K562 (cell line): ENCODE measurements around the gene SPTBN4. TPM values are rescaled to one million over a fixed set of nuclear protein-coding genes. Genes with fewer than 3 reads are reported as not detected.

Source experiments
- BCOR ChIP-seq: fragments of 450-650 bp; IDR thresholded peaks from 2 replicates; pipeline ENCODE4 v1.6.1; 2016
- GABPA ChIP-seq: fragments of 200-800 bp; sonication (Bioruptor generic); conservative IDR thresholded peaks from 2 replicates; pipeline ENCODE4 v1.6.1; 2016; ENCODE audit warnings: low read depth, missing genetic modification characterization, missing compliant biosample characterization
- GABPB1 ChIP-seq: sonication (generic); formaldehyde crosslinking; IDR thresholded peaks from 2 replicates; pipeline ENCODE4 v1.8.0; 2022; ENCODE audit warnings: mild to moderate bottlenecking, missing genetic modification reagents
- GATA2 ChIP-seq: sonication (generic); formaldehyde crosslinking; IDR thresholded peaks from 2 replicates; pipeline ENCODE4 v1.4.0; 2020; ENCODE audit warnings: mild to moderate bottlenecking, missing genetic modification reagents
- HDAC8 ChIP-seq: fragments of 450-650 bp; IDR thresholded peaks from 2 replicates; pipeline ENCODE4 v1.6.1; 2016; ENCODE audit warnings: mild to moderate bottlenecking, missing genetic modification characterization, moderate library complexity, missing compliant biosample characterization
- NR2F6 ChIP-seq: fragments of 450-650 bp; formaldehyde crosslinking; IDR thresholded peaks from 2 replicates; pipeline ENCODE4 v1.4.0; 2020; ENCODE audit warnings: mild to moderate bottlenecking
- RBM14 ChIP-seq: fragments of 200-400 bp; formaldehyde crosslinking; IDR thresholded peaks from 2 replicates; pipeline ENCODE4 v1.6.1; 2018; ENCODE audit warnings: low read depth, mild to moderate bottlenecking, low read length, moderate library complexity, borderline replicate concordance; ENCODE audit not compliant: insufficient read depth
- SMARCC2 ChIP-seq: fragments of 450-650 bp; IDR thresholded peaks from 2 replicates; pipeline ENCODE4 v1.6.1; 2017; ENCODE audit warnings: antibody characterized with exemption, moderate library complexity, mild to moderate bottlenecking, low read depth
- ZNF431 ChIP-seq: sonication (generic); formaldehyde crosslinking; IDR thresholded peaks from 2 replicates; pipeline ENCODE4 v1.8.0; 2022; ENCODE audit warnings: mild to moderate bottlenecking, missing genetic modification reagents
- ZNF507 ChIP-seq: conservative IDR thresholded peaks from 2 replicates; pipeline ENCODE4 v1.6.1; 2017; ENCODE audit warnings: missing genetic modification characterization, missing compliant biosample characterization
- ZNF644 ChIP-seq: fragments of 200-800 bp; sonication (Bioruptor generic); IDR thresholded peaks from 2 replicates; pipeline ENCODE4 v1.6.1; 2016; ENCODE audit warnings: low read depth, missing genetic modification characterization, missing compliant biosample characterization
- ZNF696 ChIP-seq: fragments of 250-450 bp; sonication (Bioruptor Pico); conservative IDR thresholded peaks from 2 replicates; pipeline ENCODE4 v1.4.0; 2020; ENCODE audit warnings: mild to moderate bottlenecking, moderate library complexity
- polyA plus RNA-seq, 8 experiments: library from polyadenylated mRNA; depleted of rRNA in 4 of 8; stranded (reverse) in 5 of 8; unstranded in 3 of 8; fragments of >200 nt; fragmentation: Nextera tagmentation in 2 of 8; fragmentation: Illumina TruSeq in 1 of 8; extraction: Ambion mirVana in 2 of 8; extraction: Trizol in 1 of 8; gene quantifications; 2 replicates each; pipeline versions ENCODE4 v1.2.1 to v1.2.3, GENCODE V29; 2011 to 2014; ENCODE audit warnings: inconsistent platforms in 1 of 8, missing spikeins in 1 of 8
- total RNA-seq, 7 experiments: library from RNA; depleted of rRNA in 6 of 7; stranded (reverse); fragments of >200 nt in 6 of 7; fragmentation: Illumina TruSeq in 2 of 7; extraction: Trizol in 2 of 7; gene quantifications; 2 replicates each; pipeline versions ENCODE4 v1.2.1 to v1.2.3, GENCODE V29; 2011 to 2021; ENCODE audit warnings: low replicate concordance in 1 of 7
- TF ChIP-seq, protein P1 (sequence below): sonication (generic); formaldehyde crosslinking; IDR thresholded peaks from 2 replicates; pipeline ENCODE4 v1.9.0; 2022; ENCODE audit warnings: mild to moderate bottlenecking, missing genetic modification reagents
- TF ChIP-seq, protein P2 (sequence below): fragments of 200-600 bp; sonication (generic); IDR thresholded peaks from one replicate; pipeline ENCODE4 v1.6.1; 2012; ENCODE audit warnings: mild to moderate bottlenecking, low read depth, low read length, inconsistent platforms
- TF ChIP-seq, protein P3 (sequence below): sonication (generic); formaldehyde crosslinking; IDR thresholded peaks from 2 replicates; pipeline ENCODE4 v1.8.0; 2022; ENCODE audit warnings: mild to moderate bottlenecking, missing genetic modification reagents

Gene SPTBN4
- total and polyA plus RNA-seq, 9 of the 15 experiments (the other 6 are each of a cell fraction or from before 2014, with no cell fraction given): 0.01 to 1.5 (median 0.86) TPM

DNA sequence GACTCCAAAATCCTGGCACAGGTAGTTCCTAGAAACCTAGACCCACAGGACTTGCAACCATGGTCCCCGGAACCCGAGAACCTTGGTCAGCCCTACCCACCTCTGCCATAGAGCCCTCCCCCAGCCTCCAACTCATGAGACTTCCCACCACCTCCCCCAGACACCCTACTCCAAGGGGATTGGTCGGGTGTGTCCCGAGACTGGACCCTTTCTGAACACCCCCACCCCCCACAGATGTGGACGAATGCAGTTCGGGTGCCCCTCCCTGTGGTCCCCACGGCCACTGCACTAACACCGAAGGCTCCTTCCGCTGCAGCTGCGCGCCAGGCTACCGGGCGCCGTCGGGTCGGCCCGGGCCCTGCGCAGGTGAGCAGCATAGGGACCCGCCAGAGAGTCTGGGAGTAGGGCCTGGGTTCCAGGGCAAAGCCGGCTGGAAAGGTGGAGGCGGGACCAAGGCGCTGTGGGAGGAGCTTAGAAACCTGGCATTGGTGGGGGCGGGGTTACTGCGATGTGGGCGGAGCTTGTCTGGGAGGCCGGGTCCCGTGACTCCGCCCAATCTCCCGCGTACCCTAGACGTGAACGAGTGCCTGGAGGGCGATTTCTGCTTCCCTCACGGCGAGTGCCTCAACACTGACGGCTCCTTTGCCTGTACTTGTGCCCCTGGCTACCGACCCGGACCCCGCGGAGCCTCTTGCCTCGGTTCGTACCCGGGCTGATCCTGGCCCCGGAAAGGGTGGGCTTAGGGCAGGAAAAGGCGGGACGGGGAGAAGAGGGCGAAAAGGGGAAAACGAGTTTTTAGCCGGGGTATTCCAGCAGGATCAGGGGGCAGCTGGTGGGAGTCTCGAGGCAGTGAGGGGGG lies 146.3 kb downstream of the SPTBN4 start (continued):
- TF ChIP-seq ZNF696 (CRISPR knock-in tag): no peak
- no peak for TF ChIP-seq HDAC8 (tag)
- TF ChIP-seq ZNF431 (CRISPR knock-in tag): peak; percentile 62
- TF ChIP-seq, protein P1, sequence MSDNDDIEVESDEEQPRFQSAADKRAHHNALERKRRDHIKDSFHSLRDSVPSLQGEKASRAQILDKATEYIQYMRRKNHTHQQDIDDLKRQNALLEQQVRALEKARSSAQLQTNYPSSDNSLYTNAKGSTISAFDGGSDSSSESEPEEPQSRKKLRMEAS: no peak; the same call in 1 of the 2 replicates
- no peak for TF ChIP-seq GATA2 (CRISPR knock-in tag)
- TF ChIP-seq GABPA (tag): peak; percentile 81
- TF ChIP-seq NR2F6 (CRISPR knock-in tag): no peak
- TF ChIP-seq GABPB1 (CRISPR knock-in tag): no peak
- TF ChIP-seq, protein P2, sequence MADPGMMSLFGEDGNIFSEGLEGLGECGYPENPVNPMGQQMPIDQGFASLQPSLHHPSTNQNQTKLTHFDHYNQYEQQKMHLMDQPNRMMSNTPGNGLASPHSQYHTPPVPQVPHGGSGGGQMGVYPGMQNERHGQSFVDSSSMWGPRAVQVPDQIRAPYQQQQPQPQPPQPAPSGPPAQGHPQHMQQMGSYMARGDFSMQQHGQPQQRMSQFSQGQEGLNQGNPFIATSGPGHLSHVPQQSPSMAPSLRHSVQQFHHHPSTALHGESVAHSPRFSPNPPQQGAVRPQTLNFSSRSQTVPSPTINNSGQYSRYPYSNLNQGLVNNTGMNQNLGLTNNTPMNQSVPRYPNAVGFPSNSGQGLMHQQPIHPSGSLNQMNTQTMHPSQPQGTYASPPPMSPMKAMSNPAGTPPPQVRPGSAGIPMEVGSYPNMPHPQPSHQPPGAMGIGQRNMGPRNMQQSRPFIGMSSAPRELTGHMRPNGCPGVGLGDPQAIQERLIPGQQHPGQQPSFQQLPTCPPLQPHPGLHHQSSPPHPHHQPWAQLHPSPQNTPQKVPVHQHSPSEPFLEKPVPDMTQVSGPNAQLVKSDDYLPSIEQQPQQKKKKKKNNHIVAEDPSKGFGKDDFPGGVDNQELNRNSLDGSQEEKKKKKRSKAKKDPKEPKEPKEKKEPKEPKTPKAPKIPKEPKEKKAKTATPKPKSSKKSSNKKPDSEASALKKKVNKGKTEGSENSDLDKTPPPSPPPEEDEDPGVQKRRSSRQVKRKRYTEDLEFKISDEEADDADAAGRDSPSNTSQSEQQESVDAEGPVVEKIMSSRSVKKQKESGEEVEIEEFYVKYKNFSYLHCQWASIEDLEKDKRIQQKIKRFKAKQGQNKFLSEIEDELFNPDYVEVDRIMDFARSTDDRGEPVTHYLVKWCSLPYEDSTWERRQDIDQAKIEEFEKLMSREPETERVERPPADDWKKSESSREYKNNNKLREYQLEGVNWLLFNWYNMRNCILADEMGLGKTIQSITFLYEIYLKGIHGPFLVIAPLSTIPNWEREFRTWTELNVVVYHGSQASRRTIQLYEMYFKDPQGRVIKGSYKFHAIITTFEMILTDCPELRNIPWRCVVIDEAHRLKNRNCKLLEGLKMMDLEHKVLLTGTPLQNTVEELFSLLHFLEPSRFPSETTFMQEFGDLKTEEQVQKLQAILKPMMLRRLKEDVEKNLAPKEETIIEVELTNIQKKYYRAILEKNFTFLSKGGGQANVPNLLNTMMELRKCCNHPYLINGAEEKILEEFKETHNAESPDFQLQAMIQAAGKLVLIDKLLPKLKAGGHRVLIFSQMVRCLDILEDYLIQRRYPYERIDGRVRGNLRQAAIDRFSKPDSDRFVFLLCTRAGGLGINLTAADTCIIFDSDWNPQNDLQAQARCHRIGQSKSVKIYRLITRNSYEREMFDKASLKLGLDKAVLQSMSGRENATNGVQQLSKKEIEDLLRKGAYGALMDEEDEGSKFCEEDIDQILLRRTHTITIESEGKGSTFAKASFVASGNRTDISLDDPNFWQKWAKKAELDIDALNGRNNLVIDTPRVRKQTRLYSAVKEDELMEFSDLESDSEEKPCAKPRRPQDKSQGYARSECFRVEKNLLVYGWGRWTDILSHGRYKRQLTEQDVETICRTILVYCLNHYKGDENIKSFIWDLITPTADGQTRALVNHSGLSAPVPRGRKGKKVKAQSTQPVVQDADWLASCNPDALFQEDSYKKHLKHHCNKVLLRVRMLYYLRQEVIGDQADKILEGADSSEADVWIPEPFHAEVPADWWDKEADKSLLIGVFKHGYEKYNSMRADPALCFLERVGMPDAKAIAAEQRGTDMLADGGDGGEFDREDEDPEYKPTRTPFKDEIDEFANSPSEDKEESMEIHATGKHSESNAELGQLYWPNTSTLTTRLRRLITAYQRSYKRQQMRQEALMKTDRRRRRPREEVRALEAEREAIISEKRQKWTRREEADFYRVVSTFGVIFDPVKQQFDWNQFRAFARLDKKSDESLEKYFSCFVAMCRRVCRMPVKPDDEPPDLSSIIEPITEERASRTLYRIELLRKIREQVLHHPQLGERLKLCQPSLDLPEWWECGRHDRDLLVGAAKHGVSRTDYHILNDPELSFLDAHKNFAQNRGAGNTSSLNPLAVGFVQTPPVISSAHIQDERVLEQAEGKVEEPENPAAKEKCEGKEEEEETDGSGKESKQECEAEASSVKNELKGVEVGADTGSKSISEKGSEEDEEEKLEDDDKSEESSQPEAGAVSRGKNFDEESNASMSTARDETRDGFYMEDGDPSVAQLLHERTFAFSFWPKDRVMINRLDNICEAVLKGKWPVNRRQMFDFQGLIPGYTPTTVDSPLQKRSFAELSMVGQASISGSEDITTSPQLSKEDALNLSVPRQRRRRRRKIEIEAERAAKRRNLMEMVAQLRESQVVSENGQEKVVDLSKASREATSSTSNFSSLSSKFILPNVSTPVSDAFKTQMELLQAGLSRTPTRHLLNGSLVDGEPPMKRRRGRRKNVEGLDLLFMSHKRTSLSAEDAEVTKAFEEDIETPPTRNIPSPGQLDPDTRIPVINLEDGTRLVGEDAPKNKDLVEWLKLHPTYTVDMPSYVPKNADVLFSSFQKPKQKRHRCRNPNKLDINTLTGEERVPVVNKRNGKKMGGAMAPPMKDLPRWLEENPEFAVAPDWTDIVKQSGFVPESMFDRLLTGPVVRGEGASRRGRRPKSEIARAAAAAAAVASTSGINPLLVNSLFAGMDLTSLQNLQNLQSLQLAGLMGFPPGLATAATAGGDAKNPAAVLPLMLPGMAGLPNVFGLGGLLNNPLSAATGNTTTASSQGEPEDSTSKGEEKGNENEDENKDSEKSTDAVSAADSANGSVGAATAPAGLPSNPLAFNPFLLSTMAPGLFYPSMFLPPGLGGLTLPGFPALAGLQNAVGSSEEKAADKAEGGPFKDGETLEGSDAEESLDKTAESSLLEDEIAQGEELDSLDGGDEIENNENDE: no peak
- TF ChIP-seq, protein P3, sequence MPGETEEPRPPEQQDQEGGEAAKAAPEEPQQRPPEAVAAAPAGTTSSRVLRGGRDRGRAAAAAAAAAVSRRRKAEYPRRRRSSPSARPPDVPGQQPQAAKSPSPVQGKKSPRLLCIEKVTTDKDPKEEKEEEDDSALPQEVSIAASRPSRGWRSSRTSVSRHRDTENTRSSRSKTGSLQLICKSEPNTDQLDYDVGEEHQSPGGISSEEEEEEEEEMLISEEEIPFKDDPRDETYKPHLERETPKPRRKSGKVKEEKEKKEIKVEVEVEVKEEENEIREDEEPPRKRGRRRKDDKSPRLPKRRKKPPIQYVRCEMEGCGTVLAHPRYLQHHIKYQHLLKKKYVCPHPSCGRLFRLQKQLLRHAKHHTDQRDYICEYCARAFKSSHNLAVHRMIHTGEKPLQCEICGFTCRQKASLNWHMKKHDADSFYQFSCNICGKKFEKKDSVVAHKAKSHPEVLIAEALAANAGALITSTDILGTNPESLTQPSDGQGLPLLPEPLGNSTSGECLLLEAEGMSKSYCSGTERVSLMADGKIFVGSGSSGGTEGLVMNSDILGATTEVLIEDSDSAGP (CRISPR knock-in tag): no peak
- TF ChIP-seq SMARCC2: peak; percentile 45; the same call in 1 of the 2 replicates
- no peak for TF ChIP-seq ZNF507 (tag)
- peak; percentile 41; the same call in 1 of the 2 replicates for TF ChIP-seq BCOR
- no peak for TF ChIP-seq ZNF644
- no peak for TF ChIP-seq RBM14
